Activated naive CD8-positive, alpha-beta T cell (primary cell): ENCODE data around the gene ANKS4B.
"Not testable (repeated sequence)": the region's sequence is repeated elsewhere in the genome, so short reads cannot be mapped to it uniquely, and the experiment has no call there.

ENCODE experiments used
- H3K27ac Mint-ChIP-seq: one replicate; pipeline ENCODE4 v1.8.0; 2021; ENCODE audit warnings: mixed read lengths
- H3K27me3 Mint-ChIP-seq: one replicate; pipeline ENCODE4 v1.8.0; 2021; ENCODE audit warnings: mixed read lengths
- H3K36me3 Mint-ChIP-seq: one replicate; pipeline ENCODE4 v1.8.0; 2021; ENCODE audit warnings: mixed read lengths
- H3K4me1 Mint-ChIP-seq: one replicate; pipeline ENCODE4 v1.8.0; 2021; ENCODE audit warnings: low read depth, mixed read lengths
- H3K4me3 Mint-ChIP-seq: one replicate; pipeline ENCODE4 v1.8.0; 2021; ENCODE audit warnings: mild to moderate bottlenecking, mixed read lengths
- H3K9me3 Mint-ChIP-seq: one replicate; pipeline ENCODE4 v1.8.0; 2021; ENCODE audit warnings: low read depth, mixed read lengths

Gene ANKS4B, protein sequence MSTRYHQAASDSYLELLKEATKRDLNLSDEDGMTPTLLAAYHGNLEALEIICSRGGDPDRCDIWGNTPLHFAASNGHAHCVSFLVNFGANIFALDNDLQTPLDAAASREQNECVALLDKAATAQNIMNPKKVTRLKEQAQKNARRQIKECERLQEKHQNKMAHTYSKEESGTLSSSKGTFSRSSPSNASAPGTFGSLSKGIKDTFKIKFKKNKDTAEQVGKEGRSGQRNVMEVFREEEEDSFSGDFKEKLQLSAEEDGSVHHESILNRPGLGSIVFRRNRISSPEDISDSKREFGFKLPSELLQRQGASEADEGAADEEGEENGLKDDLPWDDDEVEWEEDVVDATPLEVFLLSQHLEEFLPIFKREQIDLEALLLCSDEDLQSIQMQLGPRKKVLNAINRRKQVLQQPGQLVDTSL

GRCh38 chr16:21233521-21234150 is at the start of gene ANKS4B:
TSS of gene ANKS4B (plus strand) at chr16:21233699. CDS start at chr16:21233738, 39 bp downstream.
- Mint-ChIP-seq H3K9me3 (no peaks in the 10 kb centered on the region), H3K4me1 (no peaks in the 10 kb centered on the region), H3K27ac (no peak within 1 kb of the TSS), H3K36me3 (no peaks in the 10 kb centered on the region), H3K4me3 (no peak within 1 kb of the TSS), H3K27me3 (peaks cover 19% of the 10 kb centered on the region)

DNA sequence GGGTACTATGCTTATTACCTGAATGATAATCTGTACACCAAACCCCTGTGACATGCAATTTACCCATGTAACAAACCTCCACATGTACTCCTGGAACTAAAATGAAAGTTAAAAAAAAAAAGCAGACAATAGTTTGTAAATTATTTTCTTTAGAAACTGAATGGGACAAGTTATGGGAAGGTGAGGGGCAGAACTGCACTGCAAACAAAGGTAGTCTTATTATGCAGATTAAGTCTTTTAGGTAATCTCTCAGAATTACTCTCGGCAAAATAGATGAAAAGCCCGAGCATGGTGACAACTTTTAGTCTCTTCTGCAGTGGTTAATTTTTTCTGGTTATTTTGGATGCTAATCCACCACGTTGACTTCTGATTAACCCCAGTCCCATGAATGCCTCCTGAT is 49.5 kb upstream of the ANKS4B start:
- H3K36me3 Mint-ChIP-seq = peaks cover 22% of the 10 kb centered on the region
- peaks cover 9% of the 10 kb centered on the region for H3K9me3 Mint-ChIP-seq
- peaks cover 2% of the 10 kb centered on the region for H3K27me3 Mint-ChIP-seq
- no peak overlapping the region for H3K4me3 Mint-ChIP-seq
- H3K27ac Mint-ChIP-seq = no peak overlapping the region
- H3K4me1 Mint-ChIP-seq = peaks cover 6% of the 10 kb centered on the region

- Mint-ChIP-seq H3K36me3 (peaks cover 18% of the 10 kb centered on the region), H3K4me3 (no peak overlapping the region), H3K27ac (no peak overlapping the region), H3K9me3 (peaks cover 9% of the 10 kb centered on the region), H3K27me3 (peaks cover 2% of the 10 kb centered on the region), H3K4me1 (peaks cover 6% of the 10 kb centered on the region)
These were observed 48.7 kb upstream of the ANKS4B start for GRCh38 chr16:21184834-21185233.

DNA sequence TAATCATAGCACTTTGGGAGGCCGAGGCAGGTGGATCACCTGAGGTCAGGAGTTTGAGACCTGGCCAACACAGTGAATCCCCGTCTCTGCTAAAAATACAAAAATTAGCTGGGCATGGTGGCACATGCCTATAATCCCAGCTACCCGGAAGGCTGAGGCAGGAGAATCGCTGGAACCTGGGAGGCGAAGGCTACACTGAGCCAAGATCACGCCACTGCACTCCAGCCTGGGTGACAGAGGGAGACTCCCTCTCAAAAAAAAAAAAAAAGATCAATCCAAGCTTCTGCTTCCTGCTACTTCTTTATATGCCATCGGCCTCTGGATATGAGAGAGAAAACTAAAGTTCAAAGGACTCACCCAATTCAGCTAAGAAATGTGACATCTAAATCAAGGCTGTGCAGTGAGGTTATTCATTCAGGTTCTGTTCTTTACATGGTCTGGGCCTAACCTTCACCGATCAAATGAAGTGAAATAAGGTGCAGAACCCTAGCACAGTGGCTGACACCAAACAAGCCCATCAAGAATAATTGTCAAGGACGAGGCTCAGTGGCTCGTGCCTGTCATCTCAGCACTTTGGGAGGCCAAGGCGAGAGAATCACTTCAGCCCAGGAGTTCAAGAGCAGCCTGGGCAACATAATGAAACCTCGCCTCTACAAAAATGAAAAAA is 47.7 kb upstream of the ANKS4B start:
- Mint-ChIP-seq H3K4me3 (no peak overlapping the region), H3K9me3 (peaks cover 13% of the 10 kb centered on the region), H3K36me3 (peaks cover 15% of the 10 kb centered on the region), H3K4me1 (peaks cover 6% of the 10 kb centered on the region), H3K27me3 (peaks cover 2% of the 10 kb centered on the region), H3K27ac (no peak overlapping the region)

DNA sequence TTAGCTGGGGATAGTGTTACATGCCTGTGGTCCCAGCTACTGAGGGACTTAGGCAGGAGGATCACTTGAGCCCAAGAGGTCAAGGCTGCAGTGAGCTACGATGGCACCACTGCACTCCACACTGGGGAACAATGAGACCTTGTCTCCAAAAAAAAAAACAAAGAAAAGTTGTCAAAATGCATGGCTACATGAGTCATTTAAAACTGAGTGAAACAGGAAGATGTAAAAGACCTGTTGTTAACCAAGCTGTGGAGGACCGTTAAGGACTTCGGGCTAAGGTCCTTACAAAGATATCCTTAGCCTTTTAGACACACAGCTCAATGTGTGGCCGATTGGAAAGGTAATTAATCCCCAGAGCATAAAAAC is 47.2 kb upstream of the ANKS4B start:
- no peak overlapping the region for H3K27ac Mint-ChIP-seq
- H3K36me3 Mint-ChIP-seq = peaks cover 12% of the 10 kb centered on the region
- peaks cover 3% of the 10 kb centered on the region for H3K27me3 Mint-ChIP-seq
- H3K4me3 Mint-ChIP-seq = no peak overlapping the region
- peaks cover 6% of the 10 kb centered on the region for H3K4me1 Mint-ChIP-seq
- peaks cover 13% of the 10 kb centered on the region for H3K9me3 Mint-ChIP-seq

GRCh38 chr16:21189311-21189710 is 44.2 kb upstream of the ANKS4B start:
- H3K4me3 Mint-ChIP-seq = no peak overlapping the region
- H3K36me3 Mint-ChIP-seq = no peaks in the 10 kb centered on the region
- H3K27ac Mint-ChIP-seq = no peak overlapping the region
- peaks cover 8% of the 10 kb centered on the region for H3K9me3 Mint-ChIP-seq
- H3K4me1 Mint-ChIP-seq = peaks cover 6% of the 10 kb centered on the region
- peaks cover 8% of the 10 kb centered on the region for H3K27me3 Mint-ChIP-seq

- Mint-ChIP-seq H3K27me3 (peaks cover 10% of the 10 kb centered on the region), H3K4me3 (no peak overlapping the region), H3K4me1 (peaks cover 4% of the 10 kb centered on the region), H3K27ac (no peak overlapping the region), H3K36me3 (no peaks in the 10 kb centered on the region), H3K9me3 (peaks cover 4% of the 10 kb centered on the region)
These were observed 43.5 kb upstream of the ANKS4B start for GRCh38 chr16:21190013-21190412.

DNA sequence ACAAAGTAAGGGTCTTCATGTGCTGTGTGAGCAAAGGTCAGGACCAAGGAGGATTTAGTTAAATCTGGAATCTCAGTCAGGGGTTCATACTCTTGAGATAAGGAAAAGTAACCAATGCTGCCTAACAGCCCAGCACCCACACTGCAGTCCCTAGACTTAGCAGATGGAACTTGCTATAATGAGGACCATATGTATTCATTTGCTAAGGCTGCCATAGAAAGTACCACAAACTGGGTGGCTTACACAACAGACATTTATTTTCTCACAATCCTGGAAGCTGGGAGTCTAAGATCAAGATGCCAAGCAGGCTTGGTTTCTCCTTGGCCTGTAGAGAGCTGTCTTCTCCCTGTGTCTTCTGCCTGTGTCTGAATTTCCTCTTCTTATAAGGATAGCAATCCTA is 42.9 kb upstream of the ANKS4B start:
- Mint-ChIP-seq H3K4me1 (peaks cover 4% of the 10 kb centered on the region), H3K27ac (no peak overlapping the region), H3K36me3 (no peaks in the 10 kb centered on the region), H3K9me3 (peaks cover 4% of the 10 kb centered on the region), H3K4me3 (no peak overlapping the region), H3K27me3 (peaks cover 10% of the 10 kb centered on the region)

DNA sequence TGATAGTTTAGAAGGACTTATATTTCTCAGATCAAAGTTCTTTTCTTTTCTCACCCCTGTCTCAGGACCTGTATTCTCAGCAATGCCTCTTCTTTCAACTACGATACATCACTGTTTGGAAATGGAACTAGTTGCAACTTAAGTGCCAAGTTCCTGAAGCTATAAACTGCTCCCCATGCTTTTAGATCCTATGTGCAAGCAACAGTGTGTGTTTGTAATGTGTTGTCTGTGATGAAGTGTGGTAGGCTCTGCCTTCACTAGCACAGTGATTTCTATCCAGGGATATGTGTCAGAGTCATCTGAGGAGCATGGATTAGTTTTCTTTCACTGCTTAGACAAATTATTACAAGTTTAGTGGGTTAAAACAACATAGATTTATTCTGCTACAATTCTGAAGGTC is 40.5 kb upstream of the ANKS4B start:
- H3K9me3 Mint-ChIP-seq = peaks cover 4% of the 10 kb centered on the region
- no peak overlapping the region for H3K4me3 Mint-ChIP-seq
- H3K36me3 Mint-ChIP-seq = no peaks in the 10 kb centered on the region
- H3K4me1 Mint-ChIP-seq = peaks cover 4% of the 10 kb centered on the region
- no peak overlapping the region for H3K27ac Mint-ChIP-seq
- H3K27me3 Mint-ChIP-seq = peaks cover 10% of the 10 kb centered on the region

- peaks cover 4% of the 10 kb centered on the region for H3K9me3 Mint-ChIP-seq
- no peaks in the 10 kb centered on the region for H3K4me1 Mint-ChIP-seq
- no peak overlapping the region for H3K4me3 Mint-ChIP-seq
- H3K27ac Mint-ChIP-seq = no peak overlapping the region
- H3K36me3 Mint-ChIP-seq = no peaks in the 10 kb centered on the region
- H3K27me3 Mint-ChIP-seq = peaks cover 13% of the 10 kb centered on the region
These were observed 38.7 kb upstream of the ANKS4B start for GRCh38 chr16:21194771-21195301.

- H3K27ac Mint-ChIP-seq, H3K36me3 Mint-ChIP-seq, H3K9me3 Mint-ChIP-seq, H3K4me1 Mint-ChIP-seq, H3K4me3 Mint-ChIP-seq: not testable (repeated sequence)
- H3K27me3 Mint-ChIP-seq = peaks cover 13% of the 10 kb centered on the region
These were observed 38.2 kb upstream of the ANKS4B start for GRCh38 chr16:21195330-21195729.

- H3K27me3 Mint-ChIP-seq = peaks cover 13% of the 10 kb centered on the region
- no peaks in the 10 kb centered on the region for H3K9me3 Mint-ChIP-seq
- H3K36me3 Mint-ChIP-seq = no peaks in the 10 kb centered on the region
- no peak overlapping the region for H3K27ac Mint-ChIP-seq
- H3K4me1 Mint-ChIP-seq = no peaks in the 10 kb centered on the region
- H3K4me3 Mint-ChIP-seq = no peak overlapping the region
These were observed 36.4 kb upstream of the ANKS4B start for GRCh38 chr16:21197112-21197511.

GRCh38 chr16:21197621-21198020 is 35.9 kb upstream of the ANKS4B start:
- Mint-ChIP-seq H3K4me3 (no peak overlapping the region), H3K27me3 (peaks cover 13% of the 10 kb centered on the region), H3K27ac (no peak overlapping the region), H3K36me3 (no peaks in the 10 kb centered on the region), H3K4me1 (no peaks in the 10 kb centered on the region), H3K9me3 (no peaks in the 10 kb centered on the region)

- H3K4me1 Mint-ChIP-seq = no peaks in the 10 kb centered on the region
- no peak overlapping the region for H3K27ac Mint-ChIP-seq
- no peaks in the 10 kb centered on the region for H3K9me3 Mint-ChIP-seq
- no peak overlapping the region for H3K4me3 Mint-ChIP-seq
- no peaks in the 10 kb centered on the region for H3K36me3 Mint-ChIP-seq
- peaks cover 10% of the 10 kb centered on the region for H3K27me3 Mint-ChIP-seq
These were observed 33.8 kb upstream of the ANKS4B start for GRCh38 chr16:21199607-21200218.
